H9 (cell line): ENCODE data around the gene RGP1. TPM values are rescaled to one million over a fixed set of nuclear protein-coding genes. Genes with fewer than 3 reads are reported as not detected.

Source experiments
- DNase-seq: peaks from one replicate; pipeline ENCODE4 v3.0.0-alpha.2; 2017
- H2AFZ ChIP-seq: one replicate; pipeline ENCODE4 v1.6.1; 2013; ENCODE audit warnings: mild to moderate bottlenecking, low read length, control low read depth, moderate library complexity
- H2AK5ac ChIP-seq: 2 replicates; pipeline ENCODE4 v1.6.1; 2013; ENCODE audit warnings: low read length, control low read depth, mixed read lengths; ENCODE audit not compliant: insufficient read length
- H2BK120ac ChIP-seq: one replicate; pipeline ENCODE4 v1.6.1; 2013; ENCODE audit warnings: low read depth, mild to moderate bottlenecking, low read length, control low read depth, inconsistent platforms; ENCODE audit not compliant: poor library complexity, severe bottlenecking
- H2BK12ac ChIP-seq: 2 replicates; pipeline ENCODE4 v1.6.1; 2013; ENCODE audit warnings: low read length, control low read depth, mixed read lengths, low read depth; ENCODE audit not compliant: insufficient read length
- H2BK15ac ChIP-seq: 2 replicates; pipeline ENCODE4 v1.6.1; 2013; ENCODE audit warnings: low read depth, low read length, control low read depth
- H2BK20ac ChIP-seq: one replicate; pipeline ENCODE4 v1.6.1; 2013; ENCODE audit warnings: low read depth, mild to moderate bottlenecking, low read length, control low read depth, inconsistent platforms; ENCODE audit not compliant: poor library complexity, severe bottlenecking
- H2BK5ac ChIP-seq: 2 replicates; pipeline ENCODE4 v1.6.1; 2013; ENCODE audit warnings: low read length, control low read depth, mixed read lengths; ENCODE audit not compliant: insufficient read length
- H3K14ac ChIP-seq: 2 replicates; pipeline ENCODE4 v1.6.1; 2013; ENCODE audit warnings: low read length, control low read depth; ENCODE audit not compliant: insufficient read depth
- H3K18ac ChIP-seq: 2 replicates; pipeline ENCODE4 v1.6.1; 2013; ENCODE audit warnings: low read depth, mild to moderate bottlenecking, mixed read lengths, low read length, control low read depth; ENCODE audit not compliant: insufficient read length
- H3K23ac ChIP-seq: 2 replicates; pipeline ENCODE4 v1.6.1; 2013; ENCODE audit warnings: low read length, control low read depth, mixed read lengths, low read depth; ENCODE audit not compliant: insufficient read length
- H3K23me2 ChIP-seq: 2 replicates; pipeline ENCODE4 v1.6.1; 2013; ENCODE audit warnings: low read depth, mild to moderate bottlenecking, mixed read lengths, low read length, control low read depth; ENCODE audit not compliant: insufficient read length, poor library complexity, severe bottlenecking
- H3K27ac ChIP-seq: 2 replicates; pipeline ENCODE4 v1.5.1; 2013; ENCODE audit warnings: low read length, control low read depth, mixed read lengths, low read depth; ENCODE audit not compliant: insufficient read length
- H3K27me3 ChIP-seq: 2 replicates; pipeline ENCODE4 v1.6.1; 2013; ENCODE audit warnings: low read length, control low read depth, inconsistent platforms; ENCODE audit not compliant: insufficient read depth
- H3K4ac ChIP-seq: 2 replicates; pipeline ENCODE4 v1.6.1; 2013; ENCODE audit warnings: low read depth, mild to moderate bottlenecking, control low read depth, inconsistent platforms, low read length, moderate library complexity
- H3K4me1 ChIP-seq: 2 replicates; pipeline ENCODE4 v1.6.1; 2013; ENCODE audit warnings: low read length, control low read depth, inconsistent platforms; ENCODE audit not compliant: insufficient read depth
- H3K4me2 ChIP-seq: 2 replicates; pipeline ENCODE4 v1.6.1; 2013; ENCODE audit warnings: low read length, control low read depth, mixed read lengths; ENCODE audit not compliant: insufficient read length, insufficient read depth
- H3K56ac ChIP-seq: 2 replicates; pipeline ENCODE4 v1.6.1; 2013; ENCODE audit warnings: low read depth, mild to moderate bottlenecking, mixed read lengths, low read length, control low read depth; ENCODE audit not compliant: insufficient read length
- H3K79me1 ChIP-seq: 2 replicates; pipeline ENCODE4 v1.6.1; 2013; ENCODE audit warnings: low read depth, mild to moderate bottlenecking, moderate library complexity, low read length, control low read depth, inconsistent platforms; ENCODE audit not compliant: insufficient read depth, poor library complexity, severe bottlenecking
- H3K79me2 ChIP-seq: 2 replicates; pipeline ENCODE4 v1.6.1; 2013; ENCODE audit warnings: low read length, control low read depth, inconsistent platforms; ENCODE audit not compliant: insufficient read depth
- H3K9ac ChIP-seq: 2 replicates; pipeline ENCODE4 v1.6.1; 2013; ENCODE audit warnings: low read length, control low read depth, mixed read lengths; ENCODE audit not compliant: insufficient read length; ENCODE audit errors: extremely low read depth
- H3K9me3 ChIP-seq: one replicate; pipeline ENCODE4 v1.6.1; 2013; ENCODE audit warnings: low read depth, low read length, inconsistent platforms; ENCODE audit not compliant: control insufficient read depth
- H3T11ph ChIP-seq: one replicate; pipeline ENCODE4 v1.6.1; 2013; ENCODE audit warnings: mild to moderate bottlenecking, low read length, control low read depth, inconsistent platforms
- H4K20me1 ChIP-seq: one replicate; pipeline ENCODE4 v1.6.1; 2013; ENCODE audit not compliant: control insufficient read depth, insufficient read length, insufficient read depth
- H4K5ac ChIP-seq: 2 replicates; pipeline ENCODE4 v1.6.1; 2013; ENCODE audit warnings: low read depth, mild to moderate bottlenecking, mixed read lengths, low read length, control low read depth; ENCODE audit not compliant: insufficient read length
- H4K8ac ChIP-seq: replicated peaks from 2 replicates; pipeline ENCODE4 v1.6.1; 2013; ENCODE audit warnings: low read length, control low read depth, mixed read lengths, low read depth; ENCODE audit not compliant: insufficient read length
- H4K91ac ChIP-seq: 2 replicates; pipeline ENCODE4 v1.6.1; 2013; ENCODE audit warnings: low read depth, mild to moderate bottlenecking, moderate library complexity, mixed read lengths, low read length, control low read depth; ENCODE audit not compliant: insufficient read length
- H3K27ac Mint-ChIP-seq, 3 experiments: 2 replicates in 2 of 3; 3 replicates in 1 of 3; pipeline ENCODE4 v1.8.0; 2020 to 2021; ENCODE audit warnings: mixed read lengths in 3 of 3, mild to moderate bottlenecking in 1 of 3, moderate library complexity in 1 of 3
- H3K27me3 Mint-ChIP-seq: 2 replicates; pipeline ENCODE4 v1.8.0; 2021; ENCODE audit warnings: low read depth, mild to moderate bottlenecking, moderate library complexity, mixed read lengths
- H3K36me3 Mint-ChIP-seq, 3 experiments: 2 replicates in 2 of 3; 3 replicates in 1 of 3; pipeline ENCODE4 v1.8.0; 2020 to 2021; ENCODE audit warnings: low read depth in 3 of 3, mixed read lengths in 3 of 3; ENCODE audit not compliant: insufficient read depth in 1 of 3
- H3K4me1 Mint-ChIP-seq, 2 experiments: 2 replicates each; pipeline ENCODE4 v1.8.0; 2020; ENCODE audit warnings: mixed read lengths in 2 of 2
- H3K4me3 Mint-ChIP-seq, 2 experiments: 2 replicates in 1 of 2; 3 replicates in 1 of 2; pipeline ENCODE4 v1.8.0; 2020 to 2021; ENCODE audit warnings: mild to moderate bottlenecking in 2 of 2, mixed read lengths in 2 of 2, moderate library complexity in 1 of 2
- H3K9me3 Mint-ChIP-seq, 2 experiments: 2 replicates in 1 of 2; 3 replicates in 1 of 2; pipeline ENCODE4 v1.8.0; 2020; ENCODE audit warnings: mild to moderate bottlenecking in 2 of 2, mixed read lengths in 2 of 2, moderate library complexity in 1 of 2
- CTCF ChIP-seq: fragments of 200-600 bp; sonication (generic); conservative IDR thresholded peaks from 3 replicates; pipeline ENCODE4 v1.8.0; 2021; ENCODE audit warnings: antibody characterized with exemption, mild to moderate bottlenecking
- WGBS: extraction: QIAGEN DNeasy Blood & Tissue Kit; methylation state at CpG from one replicate; pipeline ENCODE4 v1.1.7; 2013; ENCODE audit warnings: missing lambda C conversion rate, low lambda C conversion rate, mixed read lengths; ENCODE audit not compliant: insufficient read length; ENCODE audit errors: extremely low coverage; 5-methylcytosine and 5-hydroxymethylcytosine counted together
- total RNA-seq: library from RNA; stranded (reverse); gene quantifications from 2 replicates; pipeline ENCODE4 v1.2.1, GENCODE V29; 2021

RGP1 gene
- total RNA-seq, 1 experiment from 2014 or later, result 25.7 TPM

GRCh38 chr9:35758475-35759050, 9.5 kb downstream of the RGP1 start:
- Histone ChIP-seq H3K56ac (no peak overlapping the region), H4K8ac (no peak overlapping the region), H3K23me2 (peaks cover 3% of the 10 kb centered on the region), H3K27me3 (no peaks in the 10 kb centered on the region), H3K79me1 (no peaks in the 10 kb centered on the region), H3K4me1 (no peaks in the 10 kb centered on the region), H2BK5ac (no peak overlapping the region), H4K91ac (no peak overlapping the region), H2AK5ac (no peak overlapping the region), H3K18ac (no peak overlapping the region), H3K23ac (no peak overlapping the region), H3K14ac (no peak overlapping the region), H3K9ac (no peak overlapping the region), H2BK15ac (no peak overlapping the region), H2BK12ac (no peak overlapping the region), H3T11ph (no peak overlapping the region), H2AFZ (no peak overlapping the region), H2BK120ac (no peak overlapping the region), H3K27ac (no peak overlapping the region), H3K9me3 (no peaks in the 10 kb centered on the region), H4K5ac (no peak overlapping the region), H3K4ac (no peak overlapping the region), H3K4me2 (no peak overlapping the region), H2BK20ac (no peak overlapping the region), H4K20me1 (no peaks in the 10 kb centered on the region), H3K79me2 (no peaks in the 10 kb centered on the region; the same call in 1 of the 2 replicates)
- no peak for DNase-seq
- 100% methylated on average over 1 of the region's 3 CpGs for WGBS
- Mint-ChIP-seq H3K27ac (no peak overlapping the region; a peak in 1 of 7 replicates), H3K27me3 (no peaks in the 10 kb centered on the region), H3K4me1 (peaks cover 36 to 40% of the 10 kb centered on the region in 2 experiments), H3K9me3 (no peaks in the 10 kb centered on the region), H3K36me3 (peaks cover 10 to 14% (median 12%) of the 10 kb centered on the region in 3 experiments; a peak in 6 of 7 replicates), H3K4me3 (peak overlapping the region; percentile 72 to 93)
- no peak for TF ChIP-seq CTCF
